Panc1 (cell line): ENCODE results near the gene FBN1. TPM values are rescaled to one million over a fixed set of nuclear protein-coding genes. Genes with fewer than 3 reads are reported as not detected.

ENCODE experiments used
- ATAC-seq: fragments of 200-7000 bp; cut with Tn5 transposase; 2 replicates; pipeline ENCODE4 v1.9.1; 2020; ENCODE audit warnings: mild to moderate bottlenecking, moderate library complexity
- BruUV-seq: library from RNA; stranded (reverse); fragments of 400-500 nt; replicated peaks from 2 replicates; lab custom pipeline; 2021; lab: Mats Ljungman, UMichigan
- CTCF ChIA-PET: fragments of 300-600 bp; sonication (Branson Sonifier 250); formaldehyde crosslinking; loops from one replicate; lab custom pipeline; 2022; ENCODE audit warnings: antibody characterized with exemption; lab: Charles Lee
- POLR2A ChIA-PET: fragments of 300-600 bp; sonication (Branson Sonifier 250); formaldehyde crosslinking; loops from one replicate; lab custom pipeline; 2022; ENCODE audit warnings: antibody characterized with exemption; lab: Charles Lee
- DNase-seq: peaks from one replicate; pipeline ENCODE4 v3.0.0-alpha.2; 2010; ENCODE audit warnings: low read depth, low spot score
- H3K27ac ChIP-seq: 2 replicates; pipeline ENCODE4 v1.5.1; 2011; ENCODE audit warnings: mild to moderate bottlenecking, low read length, inconsistent platforms
- H3K27me3 ChIP-seq: fragments of 200-500 bp; sonication (Bioruptor generic); 2 replicates; pipeline ENCODE4 v1.6.0; 2014; ENCODE audit warnings: low read length, inconsistent platforms; ENCODE audit not compliant: control insufficient read depth, insufficient read depth
- H3K36me3 ChIP-seq: fragments of 200-500 bp; sonication (Bioruptor generic); 2 replicates; pipeline ENCODE4 v1.5.1; 2014; ENCODE audit warnings: inconsistent platforms, mild to moderate bottlenecking, low read length, moderate library complexity; ENCODE audit not compliant: control insufficient read depth, insufficient read depth
- H3K4me1 ChIP-seq: 2 replicates; pipeline ENCODE4 v1.5.1; 2011; ENCODE audit warnings: inconsistent platforms, mild to moderate bottlenecking, low read length, moderate library complexity; ENCODE audit not compliant: control insufficient read depth, insufficient read depth
- H3K4me3 ChIP-seq, 2 experiments: 2 replicates each; pipeline ENCODE4 v1.5.1; 2011 to 2012; ENCODE audit warnings: low read depth in 2 of 2, low read length in 2 of 2, mild to moderate bottlenecking in 2 of 2, inconsistent platforms in 1 of 2, moderate library complexity in 1 of 2
- H3K9me3 ChIP-seq: fragments of 200-500 bp; sonication (Bioruptor generic); 2 replicates; pipeline ENCODE4 v1.5.1; 2014; ENCODE audit warnings: low read depth, mild to moderate bottlenecking, inconsistent platforms, low read length, moderate library complexity; ENCODE audit not compliant: control insufficient read depth, insufficient read depth
- POLR2AphosphoS5 ChIP-seq: IDR thresholded peaks from 2 replicates; pipeline ENCODE4 v1.6.1; 2012; ENCODE audit warnings: mild to moderate bottlenecking, low read depth, low read length, moderate library complexity
- SIN3A ChIP-seq: IDR thresholded peaks from 2 replicates; pipeline ENCODE4 v1.6.1; 2012; ENCODE audit warnings: low read depth, mild to moderate bottlenecking, low read length, moderate library complexity, borderline replicate concordance; ENCODE audit not compliant: insufficient read depth
- TCF7L2 ChIP-seq: IDR thresholded peaks from 2 replicates; pipeline ENCODE4 v1.6.1; 2011; ENCODE audit warnings: mild to moderate bottlenecking, low read depth, low read length, inconsistent platforms
- in situ Hi-C: cut with HindIII; loops from 2 replicates; pipeline ENCODE4 v1.10.0; 2016; ENCODE audit warnings: low sequenced_read_pairs, low pct_unique_long_range_greater_than_20kb
- intact Hi-C: fragments of 100-400 bp; cut with micrococcal nuclease; formaldehyde crosslinking; loops from one replicate; pipeline ENCODE4 v1.10.0; 2022; ENCODE audit not compliant: unreplicated experiment
- total RNA-seq: library from RNA; stranded (reverse); gene quantifications from one replicate; pipeline ENCODE4 v1.2.1, GENCODE V29; 2021; ENCODE audit not compliant: unreplicated experiment
- TF ChIP-seq, protein P1 (sequence below): fragments of 450-650 bp; IDR thresholded peaks from 2 replicates; pipeline ENCODE4 v1.5.1; 2017; ENCODE audit warnings: mild to moderate bottlenecking
- TF ChIP-seq, protein P2 (sequence below), 2 experiments: IDR thresholded peaks; 2 replicates each; pipeline ENCODE4 v1.6.1; 2011 to 2012; ENCODE audit warnings: low read depth in 2 of 2, control low read depth in 1 of 2, low read length in 1 of 2, mild to moderate bottlenecking in 1 of 2, moderate library complexity in 1 of 2; ENCODE audit not compliant: insufficient read depth in 1 of 2

Gene FBN1
- total RNA-seq, 1 experiment from 2014 or later: 0.46 TPM

DNA sequence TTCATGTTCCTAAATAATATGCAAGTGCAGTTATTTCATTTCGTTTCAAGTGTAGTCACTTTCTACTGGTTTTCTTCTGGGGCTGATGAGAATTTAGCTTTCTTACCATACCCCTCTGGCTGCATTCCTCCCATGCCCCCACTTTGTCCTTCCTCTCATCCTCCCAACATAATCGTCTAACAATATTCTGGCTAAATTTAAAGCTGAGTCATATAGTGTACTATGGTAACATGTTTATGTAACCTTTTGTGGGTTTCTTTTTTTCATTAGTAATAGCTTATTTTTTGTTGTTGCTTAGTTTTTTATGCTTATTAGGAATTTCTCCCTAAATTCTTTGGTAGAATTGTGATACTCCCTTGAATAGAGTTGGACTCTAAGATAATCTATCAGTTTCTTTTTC is 283.8 kb downstream of the FBN1 start:
- ATAC-seq (no peak), DNase-seq (no peak)
- H3K4me3 ChIP-seq: no peak overlapping the region
- ChIA-PET POLR2A (no interaction called here), CTCF (no interaction called here)
- H3K9me3 ChIP-seq: no peaks in the 10 kb centered on the region
- BruUV-seq: no TSS peak
- H3K4me1 ChIP-seq: no peaks in the 10 kb centered on the region
- in situ Hi-C loops (no loop called here), intact Hi-C loops (no loop called here)
- H3K27ac ChIP-seq: no peak overlapping the region
- H3K27me3 ChIP-seq: no peaks in the 10 kb centered on the region
- TF ChIP-seq SIN3A (no peak), TCF7L2 (no peak), POLR2AphosphoS5 (no peak)
- TF ChIP-seq, protein P1, sequence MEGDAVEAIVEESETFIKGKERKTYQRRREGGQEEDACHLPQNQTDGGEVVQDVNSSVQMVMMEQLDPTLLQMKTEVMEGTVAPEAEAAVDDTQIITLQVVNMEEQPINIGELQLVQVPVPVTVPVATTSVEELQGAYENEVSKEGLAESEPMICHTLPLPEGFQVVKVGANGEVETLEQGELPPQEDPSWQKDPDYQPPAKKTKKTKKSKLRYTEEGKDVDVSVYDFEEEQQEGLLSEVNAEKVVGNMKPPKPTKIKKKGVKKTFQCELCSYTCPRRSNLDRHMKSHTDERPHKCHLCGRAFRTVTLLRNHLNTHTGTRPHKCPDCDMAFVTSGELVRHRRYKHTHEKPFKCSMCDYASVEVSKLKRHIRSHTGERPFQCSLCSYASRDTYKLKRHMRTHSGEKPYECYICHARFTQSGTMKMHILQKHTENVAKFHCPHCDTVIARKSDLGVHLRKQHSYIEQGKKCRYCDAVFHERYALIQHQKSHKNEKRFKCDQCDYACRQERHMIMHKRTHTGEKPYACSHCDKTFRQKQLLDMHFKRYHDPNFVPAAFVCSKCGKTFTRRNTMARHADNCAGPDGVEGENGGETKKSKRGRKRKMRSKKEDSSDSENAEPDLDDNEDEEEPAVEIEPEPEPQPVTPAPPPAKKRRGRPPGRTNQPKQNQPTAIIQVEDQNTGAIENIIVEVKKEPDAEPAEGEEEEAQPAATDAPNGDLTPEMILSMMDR: no peak
- TF ChIP-seq, protein P2, sequence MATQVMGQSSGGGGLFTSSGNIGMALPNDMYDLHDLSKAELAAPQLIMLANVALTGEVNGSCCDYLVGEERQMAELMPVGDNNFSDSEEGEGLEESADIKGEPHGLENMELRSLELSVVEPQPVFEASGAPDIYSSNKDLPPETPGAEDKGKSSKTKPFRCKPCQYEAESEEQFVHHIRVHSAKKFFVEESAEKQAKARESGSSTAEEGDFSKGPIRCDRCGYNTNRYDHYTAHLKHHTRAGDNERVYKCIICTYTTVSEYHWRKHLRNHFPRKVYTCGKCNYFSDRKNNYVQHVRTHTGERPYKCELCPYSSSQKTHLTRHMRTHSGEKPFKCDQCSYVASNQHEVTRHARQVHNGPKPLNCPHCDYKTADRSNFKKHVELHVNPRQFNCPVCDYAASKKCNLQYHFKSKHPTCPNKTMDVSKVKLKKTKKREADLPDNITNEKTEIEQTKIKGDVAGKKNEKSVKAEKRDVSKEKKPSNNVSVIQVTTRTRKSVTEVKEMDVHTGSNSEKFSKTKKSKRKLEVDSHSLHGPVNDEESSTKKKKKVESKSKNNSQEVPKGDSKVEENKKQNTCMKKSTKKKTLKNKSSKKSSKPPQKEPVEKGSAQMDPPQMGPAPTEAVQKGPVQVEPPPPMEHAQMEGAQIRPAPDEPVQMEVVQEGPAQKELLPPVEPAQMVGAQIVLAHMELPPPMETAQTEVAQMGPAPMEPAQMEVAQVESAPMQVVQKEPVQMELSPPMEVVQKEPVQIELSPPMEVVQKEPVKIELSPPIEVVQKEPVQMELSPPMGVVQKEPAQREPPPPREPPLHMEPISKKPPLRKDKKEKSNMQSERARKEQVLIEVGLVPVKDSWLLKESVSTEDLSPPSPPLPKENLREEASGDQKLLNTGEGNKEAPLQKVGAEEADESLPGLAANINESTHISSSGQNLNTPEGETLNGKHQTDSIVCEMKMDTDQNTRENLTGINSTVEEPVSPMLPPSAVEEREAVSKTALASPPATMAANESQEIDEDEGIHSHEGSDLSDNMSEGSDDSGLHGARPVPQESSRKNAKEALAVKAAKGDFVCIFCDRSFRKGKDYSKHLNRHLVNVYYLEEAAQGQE (IDR thresholded peaks at IDR 0.05; ENCODE audit: insufficient read depth in 1 of 2, low read depth in 2 of 2, low read length in 1 of 2): no peak
- H3K36me3 ChIP-seq: no peaks in the 10 kb centered on the region

DNA sequence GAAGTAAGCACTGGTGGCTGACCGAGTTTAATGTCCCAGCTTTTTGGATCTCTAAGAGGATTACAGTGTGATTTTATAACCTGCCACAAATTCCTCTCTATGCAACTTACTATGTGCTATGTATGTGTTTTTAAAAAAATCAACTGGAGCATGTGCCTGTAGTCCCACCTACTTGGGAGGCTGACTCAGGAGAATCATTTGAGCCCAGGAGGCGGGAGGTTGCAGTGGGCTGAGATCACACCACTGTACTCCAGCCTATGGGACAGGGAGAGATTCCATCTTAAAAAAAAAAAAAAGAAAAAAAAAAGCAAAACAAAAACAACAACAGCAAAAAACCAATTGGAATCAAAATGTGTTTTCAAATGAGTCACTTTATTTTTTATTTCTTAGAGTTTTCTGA is 284.7 kb downstream of the FBN1 start:
- no TSS peak for BruUV-seq
- Histone ChIP-seq H3K27me3 (no peaks in the 10 kb centered on the region), H3K9me3 (no peaks in the 10 kb centered on the region), H3K27ac (no peak overlapping the region), H3K4me1 (no peaks in the 10 kb centered on the region), H3K36me3 (no peaks in the 10 kb centered on the region), H3K4me3 (no peak overlapping the region)
- DNase-seq (no peak), ATAC-seq (no peak)
- in situ Hi-C loops: no loop called here
- intact Hi-C loops: no loop called here
- CTCF ChIA-PET: no interaction called here
- TF ChIP-seq POLR2AphosphoS5 (no peak), TCF7L2 (no peak), SIN3A (no peak)
- TF ChIP-seq, protein P1: no peak
- TF ChIP-seq, protein P2 (IDR thresholded peaks at IDR 0.05; ENCODE audit: insufficient read depth in 1 of 2, low read depth in 2 of 2, low read length in 1 of 2): no peak
- POLR2A ChIA-PET: no interaction called here

Other genes with a start within 250 kb of the FBN1 start
- 13.9 TPM for gene CEP152, start 165.4 kb upstream of the FBN1 start, total RNA-seq
- gene EID1, start 232.4 kb upstream of the FBN1 start, total RNA-seq: 102 TPM